Measurements from ENCODE around the gene BRF1.

The BRF1 gene

GRCh38 chr14:105210266-105211025 lies 90.4 kb downstream of the BRF1 start:
- DNase-seq (ENCODE audit: low spot score) = no peak

GRCh38 chr14:105209646-105210045 lies 91.2 kb downstream of the BRF1 start:
- DNase-seq (ENCODE audit: low spot score) = no peak

GRCh38 chr14:105209091-105209490 lies 91.7 kb downstream of the BRF1 start:
- no peak for DNase-seq (ENCODE audit: low spot score)

- no peak for DNase-seq (ENCODE audit: low spot score)
These were observed 92.1 kb downstream of the BRF1 start for GRCh38 chr14:105208738-105209075.

- no peak for DNase-seq (ENCODE audit: low spot score)
These were observed 92.6 kb downstream of the BRF1 start for GRCh38 chr14:105207996-105208737.

- peak; percentile 41 for DNase-seq (ENCODE audit: low spot score)
These were observed 93.3 kb downstream of the BRF1 start for GRCh38 chr14:105207460-105207901.

- DNase-seq (ENCODE audit: low spot score) = no peak
These were observed 93.9 kb downstream of the BRF1 start for GRCh38 chr14:105206873-105207272.

- DNase-seq (ENCODE audit: low spot score) = peak; percentile 42
These were observed 95.1 kb downstream of the BRF1 start for GRCh38 chr14:105205673-105206208.

GRCh38 chr14:105204931-105205672 lies 95.7 kb downstream of the BRF1 start:
- DNase-seq (ENCODE audit: low spot score) = no peak

GRCh38 chr14:105204206-105204930 lies 96.4 kb downstream of the BRF1 start:
- DNase-seq (ENCODE audit: low spot score) = peak; percentile 51

GRCh38 chr14:105203701-105204100 lies 97.1 kb downstream of the BRF1 start:
- no peak for DNase-seq (ENCODE audit: low spot score)

- DNase-seq (ENCODE audit: low spot score) = peak; percentile 92
These were observed 97.7 kb downstream of the BRF1 start for GRCh38 chr14:105203057-105203531.

GRCh38 chr14:105201925-105202513 lies 98.8 kb downstream of the BRF1 start:
- no peak for DNase-seq (ENCODE audit: low spot score)

- no peak for DNase-seq (ENCODE audit: low spot score)
These were observed 99.5 kb downstream of the BRF1 start for GRCh38 chr14:105201156-105201924.

- DNase-seq (ENCODE audit: low spot score) = no peak
These were observed 100.2 kb downstream of the BRF1 start for GRCh38 chr14:105200641-105201040.

- DNase-seq (ENCODE audit: low spot score) = no peak
These were observed 100.7 kb downstream of the BRF1 start for GRCh38 chr14:105200074-105200473.

- DNase-seq (ENCODE audit: low spot score) = peak; percentile 38
These were observed 101.7 kb downstream of the BRF1 start for GRCh38 chr14:105199093-105199492.

- no peak for DNase-seq (ENCODE audit: low spot score)
These were observed 102.2 kb downstream of the BRF1 start for GRCh38 chr14:105198588-105198987.

GRCh38 chr14:105197211-105197641 lies 103.6 kb downstream of the BRF1 start:
- DNase-seq (ENCODE audit: low spot score) = peak; percentile 90

- DNase-seq (ENCODE audit: low spot score) = no peak
These were observed 104.4 kb downstream of the BRF1 start for GRCh38 chr14:105196265-105196960.

Data from AG20443 (cell line).